SK-N-MC (cell line): ENCODE measurements around the gene ZNF526.

Source experiments
- DNase-seq: peaks from one replicate; pipeline ENCODE4 v3.0.0-alpha.2; 2011; ENCODE audit warnings: low read depth, low spot score
- H3K27ac ChIP-seq: fragments of 200-600 bp; sonication (generic); 2 replicates; pipeline ENCODE4 v1.5.1; 2016; ENCODE audit warnings: mixed run types
- H3K36me3 ChIP-seq: fragments of 200-600 bp; sonication (generic); 2 replicates; pipeline ENCODE4 v1.6.1; 2017; ENCODE audit warnings: antibody characterized with exemption, low read length, mixed read lengths; ENCODE audit not compliant: insufficient read depth
- H3K4me3 ChIP-seq: fragments of 200-600 bp; sonication (generic); 2 replicates; pipeline ENCODE4 v1.5.1; 2016
- H3K9ac ChIP-seq: fragments of 200-600 bp; sonication (generic); 2 replicates; pipeline ENCODE4 v1.8.0; 2017; ENCODE audit warnings: mixed run types, mixed read lengths; ENCODE audit not compliant: insufficient read length
- H3K9me3 ChIP-seq: fragments of 200-600 bp; sonication (generic); 2 replicates; pipeline ENCODE4 v1.6.1; 2017; ENCODE audit warnings: low read depth, mild to moderate bottlenecking, antibody characterized with exemption, low read length, moderate library complexity, mixed read lengths
- EZH2 ChIP-seq: fragments of 200-600 bp; sonication (generic); IDR thresholded peaks from one replicate; pipeline ENCODE4 v1.6.1; 2017; ENCODE audit warnings: antibody characterized with exemption
- FOXP2 ChIP-seq: optimal IDR thresholded peaks from 2 replicates; pipeline ENCODE3; 2011; ENCODE audit warnings: mild to moderate bottlenecking, moderate library complexity; ENCODE audit not compliant: insufficient read depth; ENCODE audit errors: extremely low read length, control extremely low read depth
- POLR2AphosphoS5 ChIP-seq: IDR thresholded peaks from 2 replicates; pipeline ENCODE4 v1.6.1; 2012; ENCODE audit warnings: mild to moderate bottlenecking, low read depth, low read length, borderline replicate concordance

ZNF526 gene

GRCh38 chr19:42191330-42191729 is 28.8 kb upstream of the ZNF526 start:
- Histone ChIP-seq H3K36me3 (no peaks in the 10 kb centered on the region), H3K27ac (no peak overlapping the region), H3K4me3 (no peak overlapping the region), H3K9me3 (no peaks in the 10 kb centered on the region), H3K9ac (no peak overlapping the region)
- no peak for TF ChIP-seq POLR2AphosphoS5
- TF ChIP-seq EZH2, result no peak
- no peak for TF ChIP-seq FOXP2
- no peak for DNase-seq

DNA sequence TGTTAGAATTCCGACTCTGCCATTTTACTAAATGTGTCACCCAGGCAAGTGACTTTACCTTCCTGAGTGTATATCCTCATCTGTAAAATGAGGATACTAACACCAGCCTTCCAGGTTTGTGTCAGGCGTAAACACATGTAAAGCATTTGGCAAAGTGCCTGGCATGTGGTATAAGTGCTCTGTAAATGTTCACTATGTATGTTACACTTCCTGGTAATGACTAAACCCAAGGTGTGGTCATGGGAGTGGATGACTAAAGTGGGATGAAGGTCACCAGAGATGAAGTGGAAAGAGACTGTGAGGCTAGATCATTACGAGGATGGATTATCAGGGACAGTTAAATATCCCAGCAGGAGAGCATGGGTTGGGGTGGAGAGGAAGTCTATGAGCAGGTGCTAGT is 28.3 kb upstream of the ZNF526 start:
- no peak overlapping the region for H3K9ac ChIP-seq
- H3K27ac ChIP-seq, result no peak overlapping the region
- H3K9me3 ChIP-seq, result no peaks in the 10 kb centered on the region
- no peak for DNase-seq
- no peak for TF ChIP-seq FOXP2
- TF ChIP-seq EZH2, result no peak
- TF ChIP-seq POLR2AphosphoS5, result no peak
- no peak overlapping the region for H3K4me3 ChIP-seq
- no peaks in the 10 kb centered on the region for H3K36me3 ChIP-seq

GRCh38 chr19:42193294-42193693 is 26.8 kb upstream of the ZNF526 start:
- no peak overlapping the region for H3K9ac ChIP-seq
- TF ChIP-seq EZH2 (no peak), FOXP2 (no peak), POLR2AphosphoS5 (no peak)
- no peak overlapping the region for H3K27ac ChIP-seq
- H3K36me3 ChIP-seq, result no peaks in the 10 kb centered on the region
- no peak overlapping the region for H3K4me3 ChIP-seq
- H3K9me3 ChIP-seq, result no peaks in the 10 kb centered on the region
- no peak for DNase-seq

DNA sequence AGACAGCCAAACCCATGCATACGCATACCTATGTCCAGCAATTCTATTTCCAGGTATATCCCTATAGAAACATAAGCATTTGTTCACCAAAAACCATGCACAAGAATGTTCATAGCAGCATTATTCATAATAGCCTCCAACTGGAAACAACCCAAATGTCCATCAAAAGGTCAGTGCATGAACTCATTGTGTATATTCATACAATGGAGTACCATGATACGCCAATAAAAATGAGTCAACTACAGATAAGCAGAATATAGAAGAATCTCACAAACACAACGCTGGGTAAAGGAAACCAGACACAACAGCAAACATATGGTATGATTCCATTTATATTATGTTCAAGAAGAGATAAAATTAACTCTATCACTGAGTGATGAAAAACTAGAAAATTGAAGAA is 26.4 kb upstream of the ZNF526 start:
- no peak for DNase-seq
- no peak overlapping the region for H3K27ac ChIP-seq

GRCh38 chr19:42196011-42197001 is 23.8 kb upstream of the ZNF526 start:
- Histone ChIP-seq H3K36me3 (peaks cover 7% of the 10 kb centered on the region; the same call in 1 of the 2 replicates), H3K27ac (no peak overlapping the region)
- no peak for TF ChIP-seq FOXP2
- no peak for TF ChIP-seq EZH2
- no peak for TF ChIP-seq POLR2AphosphoS5

More for the DNA sequence above, 26.4 kb upstream of the ZNF526 start:
- TF ChIP-seq FOXP2 (no peak), EZH2 (no peak), POLR2AphosphoS5 (no peak)
- no peaks in the 10 kb centered on the region for H3K9me3 ChIP-seq
- peaks cover 3% of the 10 kb centered on the region; the same call in 1 of the 2 replicates for H3K36me3 ChIP-seq
- no peak overlapping the region for H3K4me3 ChIP-seq
- no peak overlapping the region for H3K9ac ChIP-seq

GRCh38 chr19:42197375-42197817 is 22.7 kb upstream of the ZNF526 start:
- Histone ChIP-seq H3K9ac (no peak overlapping the region), H3K27ac (no peak overlapping the region), H3K9me3 (no peaks in the 10 kb centered on the region), H3K36me3 (peaks cover 15% of the 10 kb centered on the region; the same call in 1 of the 2 replicates), H3K4me3 (no peak overlapping the region)
- TF ChIP-seq POLR2AphosphoS5, result no peak
- no peak for TF ChIP-seq FOXP2
- TF ChIP-seq EZH2, result no peak
- DNase-seq, result no peak

More at GRCh38 chr19:42196011-42197001, 23.8 kb upstream of the ZNF526 start:
- H3K9ac ChIP-seq, result no peak overlapping the region
- DNase-seq, result no peak
- H3K9me3 ChIP-seq, result no peaks in the 10 kb centered on the region
- H3K4me3 ChIP-seq, result no peak overlapping the region

- Histone ChIP-seq H3K36me3 (peaks cover 28% of the 10 kb centered on the region; the same call in 1 of the 2 replicates), H3K27ac (no peak overlapping the region), H3K4me3 (no peak overlapping the region)
Observed at GRCh38 chr19:42198676-42199439, 21.3 kb upstream of the ZNF526 start.

More at GRCh38 chr19:42198676-42199439, 21.3 kb upstream of the ZNF526 start:
- TF ChIP-seq EZH2 (no peak), FOXP2 (no peak), POLR2AphosphoS5 (no peak)
- Histone ChIP-seq H3K9me3 (no peaks in the 10 kb centered on the region), H3K9ac (no peak overlapping the region)
- no peak for DNase-seq
